Measurements from ENCODE around the gene KCNA2.

The KCNA2 gene

DNA sequence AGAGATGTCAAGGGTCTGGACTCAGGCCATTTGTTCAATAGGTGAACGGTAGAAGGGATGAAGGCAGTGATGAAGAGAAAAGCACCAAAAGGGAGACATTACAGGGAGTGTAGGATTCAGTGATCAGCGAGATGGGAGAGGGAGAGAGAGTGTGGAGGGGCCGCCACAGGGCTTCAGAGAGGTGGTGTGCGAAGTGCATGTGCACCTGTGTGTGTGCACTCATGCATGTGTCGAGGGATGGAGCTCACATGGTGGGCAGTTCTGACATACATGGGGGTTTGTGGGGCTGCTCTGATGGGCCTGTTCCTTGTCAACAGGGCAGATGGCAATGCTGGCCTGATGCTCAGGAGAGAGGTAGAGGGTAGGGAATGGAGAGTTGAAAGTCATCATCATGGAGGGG is 11.4 kb upstream of the KCNA2 start:
- H3K36me3 ChIP-seq = no peaks in the 10 kb centered on the region
- H3K9me3 ChIP-seq (ENCODE audit: severe bottlenecking) = no peaks in the 10 kb centered on the region
- no peaks in the 10 kb centered on the region for H3K27me3 ChIP-seq (ENCODE audit: insufficient read depth, low read depth, severe bottlenecking)
- TF ChIP-seq, protein P1, sequence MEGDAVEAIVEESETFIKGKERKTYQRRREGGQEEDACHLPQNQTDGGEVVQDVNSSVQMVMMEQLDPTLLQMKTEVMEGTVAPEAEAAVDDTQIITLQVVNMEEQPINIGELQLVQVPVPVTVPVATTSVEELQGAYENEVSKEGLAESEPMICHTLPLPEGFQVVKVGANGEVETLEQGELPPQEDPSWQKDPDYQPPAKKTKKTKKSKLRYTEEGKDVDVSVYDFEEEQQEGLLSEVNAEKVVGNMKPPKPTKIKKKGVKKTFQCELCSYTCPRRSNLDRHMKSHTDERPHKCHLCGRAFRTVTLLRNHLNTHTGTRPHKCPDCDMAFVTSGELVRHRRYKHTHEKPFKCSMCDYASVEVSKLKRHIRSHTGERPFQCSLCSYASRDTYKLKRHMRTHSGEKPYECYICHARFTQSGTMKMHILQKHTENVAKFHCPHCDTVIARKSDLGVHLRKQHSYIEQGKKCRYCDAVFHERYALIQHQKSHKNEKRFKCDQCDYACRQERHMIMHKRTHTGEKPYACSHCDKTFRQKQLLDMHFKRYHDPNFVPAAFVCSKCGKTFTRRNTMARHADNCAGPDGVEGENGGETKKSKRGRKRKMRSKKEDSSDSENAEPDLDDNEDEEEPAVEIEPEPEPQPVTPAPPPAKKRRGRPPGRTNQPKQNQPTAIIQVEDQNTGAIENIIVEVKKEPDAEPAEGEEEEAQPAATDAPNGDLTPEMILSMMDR (IDR thresholded peaks at IDR 0.05; ENCODE audit: low read depth, low read length) = no peak
- no peak overlapping the region for H3K4me3 ChIP-seq (ENCODE audit: low read depth, low read length)
- no peak for DNase-seq
- H3K27ac ChIP-seq = no peak overlapping the region

- Histone ChIP-seq H3K4me3 (ENCODE audit: low read depth, low read length) (no peak overlapping the region), H3K9me3 (ENCODE audit: severe bottlenecking) (no peaks in the 10 kb centered on the region), H3K27me3 (ENCODE audit: insufficient read depth, low read depth, severe bottlenecking) (no peaks in the 10 kb centered on the region), H3K27ac (no peak overlapping the region), H3K36me3 (no peaks in the 10 kb centered on the region)
- DNase-seq = no peak
- TF ChIP-seq, protein P1 (IDR thresholded peaks at IDR 0.05; ENCODE audit: low read depth, low read length) = no peak
These were observed 11.0 kb upstream of the KCNA2 start for GRCh38 chr1:110617116-110617515.

GRCh38 chr1:110616587-110616986 is 10.4 kb upstream of the KCNA2 start:
- no peak overlapping the region for H3K4me3 ChIP-seq (ENCODE audit: low read depth, low read length)
- TF ChIP-seq, protein P1 (IDR thresholded peaks at IDR 0.05; ENCODE audit: low read depth, low read length) = no peak
- DNase-seq = no peak
- H3K27me3 ChIP-seq (ENCODE audit: insufficient read depth, low read depth, severe bottlenecking) = no peaks in the 10 kb centered on the region
- H3K27ac ChIP-seq = no peak overlapping the region
- no peaks in the 10 kb centered on the region for H3K36me3 ChIP-seq
- H3K9me3 ChIP-seq (ENCODE audit: severe bottlenecking) = no peaks in the 10 kb centered on the region

DNA sequence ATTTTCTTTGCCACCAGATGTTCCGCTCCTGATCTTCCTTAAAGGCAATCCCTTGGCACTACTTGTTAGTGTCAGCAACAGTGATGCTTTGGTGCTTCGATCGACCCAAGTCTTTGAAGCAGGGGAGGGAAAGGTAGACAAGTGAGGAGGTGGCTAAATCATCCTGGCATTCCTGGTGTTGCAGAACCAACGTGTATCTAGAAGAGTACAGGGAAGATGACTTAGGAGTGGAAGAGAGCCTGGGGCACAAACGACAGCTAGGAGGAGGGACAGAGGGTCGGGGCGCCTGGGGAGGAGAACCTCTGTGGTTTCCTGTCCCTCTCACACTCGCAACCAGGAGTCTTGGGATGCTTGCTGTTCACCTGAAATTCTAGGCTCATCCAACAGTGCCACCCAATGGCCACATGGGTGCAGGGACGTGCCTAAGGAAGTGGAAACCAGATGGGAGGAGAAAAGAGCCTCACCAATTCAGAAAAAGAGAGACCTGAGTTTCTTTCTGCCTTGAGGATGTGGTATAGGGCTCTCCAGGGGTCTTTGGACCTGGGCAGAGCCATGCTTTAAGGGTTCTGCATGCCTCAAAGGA is 9.5 kb upstream of the KCNA2 start:
- DNase-seq = peak; percentile 87
- H3K9me3 ChIP-seq (ENCODE audit: severe bottlenecking) = no peaks in the 10 kb centered on the region
- no peak overlapping the region for H3K4me3 ChIP-seq (ENCODE audit: low read depth, low read length)
- no peaks in the 10 kb centered on the region for H3K36me3 ChIP-seq
- H3K27me3 ChIP-seq (ENCODE audit: insufficient read depth, low read depth, severe bottlenecking) = no peaks in the 10 kb centered on the region
- TF ChIP-seq, protein P1 (IDR thresholded peaks at IDR 0.05; ENCODE audit: low read depth, low read length) = peak; percentile 90
- H3K27ac ChIP-seq = no peak overlapping the region

- Histone ChIP-seq H3K27me3 (ENCODE audit: insufficient read depth, low read depth, severe bottlenecking) (peaks cover 10% of the 10 kb centered on the region), H3K4me3 (ENCODE audit: low read depth, low read length) (no peak overlapping the region), H3K27ac (no peak overlapping the region), H3K36me3 (no peaks in the 10 kb centered on the region), H3K9me3 (ENCODE audit: severe bottlenecking) (no peaks in the 10 kb centered on the region)
- TF ChIP-seq, protein P1 (IDR thresholded peaks at IDR 0.05; ENCODE audit: low read depth, low read length) = no peak
- no peak for DNase-seq
These were observed 6.0 kb upstream of the KCNA2 start for GRCh38 chr1:110612060-110612745.

All from WERI-Rb-1 (cell line).